HG02943 (cell line): ENCODE data around the gene S100A16.

Experiments
- ATAC-seq: cut with Tn5 transposase; IDR thresholded peaks from one replicate; pipeline ENCODE4 v1.9.1; 2021; ENCODE audit warnings: mild to moderate bottlenecking, low read depth, moderate library complexity; ENCODE audit not compliant: unreplicated experiment

The S100A16 gene

GRCh38 chr1:153639280-153639679 is 26.3 kb upstream of the S100A16 start:
- no peak for ATAC-seq

GRCh38 chr1:153638261-153638660 is 25.3 kb upstream of the S100A16 start:
- ATAC-seq = no peak

DNA sequence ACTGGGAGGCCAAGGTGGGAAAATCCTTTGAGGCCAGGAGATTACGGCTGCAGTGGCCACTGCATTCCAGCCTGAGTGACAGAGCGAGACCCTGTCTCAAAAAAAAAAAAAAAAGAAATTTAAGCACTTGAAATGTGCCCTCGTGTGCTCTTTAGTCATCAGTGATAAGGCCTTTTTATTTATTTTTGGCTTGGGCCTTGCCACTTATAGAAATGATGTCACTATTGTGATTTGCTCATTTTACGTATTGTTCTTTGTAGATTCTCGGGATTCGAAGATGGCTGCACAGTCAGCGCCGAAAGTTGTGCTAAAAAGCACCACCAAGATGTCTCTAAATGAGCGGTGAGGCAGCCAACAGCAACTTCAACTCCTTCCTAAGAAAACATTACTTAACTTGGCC is 23.4 kb upstream of the S100A16 start:
- no peak for ATAC-seq

DNA sequence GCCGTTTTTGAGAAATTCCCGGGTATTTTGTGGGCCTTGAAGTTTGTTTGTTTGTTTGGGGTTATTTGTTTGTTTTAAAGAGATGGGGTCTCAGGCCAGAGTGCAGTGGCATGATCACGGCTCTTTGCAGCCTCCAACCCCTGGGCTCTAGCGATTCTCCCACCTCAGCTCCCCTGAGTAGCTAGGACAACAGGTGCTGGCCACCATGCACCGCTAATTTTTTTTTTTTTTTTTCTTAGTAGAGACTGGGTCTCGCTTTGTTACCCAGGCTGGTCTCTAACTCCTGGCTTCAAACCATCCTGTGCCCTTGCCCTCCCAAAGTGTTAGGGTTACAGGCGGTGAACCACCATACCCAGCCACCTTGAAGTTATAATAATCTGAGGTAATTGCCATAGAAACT is 22.9 kb upstream of the S100A16 start:
- no peak for ATAC-seq

DNA sequence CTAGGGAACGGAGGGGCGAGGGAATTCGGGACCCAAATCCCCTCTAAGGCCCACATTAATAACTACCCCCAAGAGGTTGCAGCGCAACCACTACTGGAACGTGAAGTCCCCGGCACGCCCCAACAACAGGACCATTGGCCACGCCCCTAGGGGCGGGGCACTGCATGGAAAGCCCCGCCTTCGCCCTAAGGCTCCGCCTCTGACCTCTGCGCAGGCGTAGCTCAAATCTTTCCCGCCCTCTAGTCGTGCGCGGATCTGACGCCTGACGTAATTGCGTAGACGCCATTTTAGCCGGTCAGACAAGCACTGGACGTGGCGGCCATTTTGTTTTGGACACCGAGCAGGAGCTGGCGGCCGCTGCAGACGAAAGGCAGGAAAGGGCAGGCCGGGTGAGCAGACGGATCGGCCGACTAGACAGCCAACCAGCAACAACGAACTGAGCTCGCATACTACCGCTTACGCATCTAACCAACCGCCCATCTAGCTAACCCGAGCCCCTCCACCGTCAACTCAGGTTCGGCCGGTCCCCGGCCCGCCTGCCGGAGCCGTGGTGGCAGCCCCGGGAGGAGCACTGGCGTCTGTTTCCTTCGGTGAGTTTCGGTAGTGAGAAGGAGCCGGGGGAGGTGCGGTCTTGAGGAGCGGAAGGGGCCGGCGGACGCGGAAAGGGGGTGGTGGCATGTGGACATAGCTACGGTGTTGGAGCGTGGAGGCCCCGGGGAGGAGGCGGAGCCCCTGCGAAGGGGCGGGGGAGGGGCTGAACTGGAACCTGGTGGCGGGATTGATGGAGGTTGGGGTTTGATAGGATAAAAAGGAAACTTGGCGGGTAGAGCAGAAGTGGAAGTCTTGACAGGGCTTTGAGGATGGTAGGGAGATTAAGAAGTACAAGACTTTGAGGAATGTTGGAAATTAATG is 21.1 kb upstream of the S100A16 start, which contains the start of gene CHTOP:
Gene CHTOP, plus strand, starts transcription at position 313 of the 912 bp plus-strand sequence. CDS start 2,523 bp downstream, outside the sequence.
- ATAC-seq = peak; percentile 78

- no peak for ATAC-seq
These were observed 20.3 kb upstream of the S100A16 start for GRCh38 chr1:153633161-153633753.

GRCh38 chr1:153631047-153632022 is 18.4 kb upstream of the S100A16 start:
- ATAC-seq = no peak

DNA sequence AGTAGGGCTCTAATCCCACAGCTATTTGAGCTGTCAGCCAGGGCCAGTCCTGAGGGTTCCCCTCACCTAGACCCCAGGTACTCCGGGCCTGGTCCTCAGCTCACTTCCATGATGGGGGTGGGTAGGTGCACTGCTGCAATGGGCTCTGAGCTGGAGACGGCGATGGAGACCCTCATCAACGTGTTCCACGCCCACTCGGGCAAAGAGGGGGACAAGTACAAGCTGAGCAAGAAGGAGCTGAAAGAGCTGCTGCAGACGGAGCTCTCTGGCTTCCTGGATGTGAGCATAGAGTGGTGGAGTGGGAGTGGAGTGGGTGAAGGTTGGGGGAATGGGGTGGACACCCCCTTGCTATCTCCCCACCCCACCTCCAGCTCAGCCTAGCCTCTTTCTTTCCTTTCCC is 17.4 kb upstream of the S100A16 start:
- ATAC-seq = no peak

DNA sequence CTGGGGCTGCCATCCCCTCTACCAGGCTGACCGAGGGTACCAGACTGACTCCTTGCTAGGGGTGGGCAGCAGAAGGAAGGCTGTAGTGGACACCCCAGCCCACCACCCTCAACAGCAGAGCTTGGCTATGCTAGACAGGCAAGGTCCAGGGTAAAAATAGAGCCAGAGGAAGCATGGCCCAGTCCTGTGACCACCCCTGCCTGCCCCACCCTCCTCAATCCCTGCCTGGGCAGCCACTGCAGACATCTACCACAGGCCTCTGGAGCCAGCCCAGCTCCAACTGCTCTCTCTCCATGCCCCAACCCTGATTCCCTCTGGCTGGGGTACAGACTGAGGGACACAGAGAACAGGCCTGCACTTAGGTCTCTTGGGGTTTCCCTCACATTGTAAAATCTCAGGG is 17.0 kb upstream of the S100A16 start:
- no peak for ATAC-seq

- no peak for ATAC-seq
These were observed 16.4 kb upstream of the S100A16 start for GRCh38 chr1:153629343-153629665.

GRCh38 chr1:153628638-153629342 is 15.9 kb upstream of the S100A16 start:
- no peak for ATAC-seq

- no peak for ATAC-seq
These were observed 15.0 kb upstream of the S100A16 start, which contains the start of gene S100A1 for GRCh38 chr1:153627715-153628626. S100A1 (plus strand) TSS chr1:153628434; CDS start chr1:153630522, 2,088 bp downstream.

DNA sequence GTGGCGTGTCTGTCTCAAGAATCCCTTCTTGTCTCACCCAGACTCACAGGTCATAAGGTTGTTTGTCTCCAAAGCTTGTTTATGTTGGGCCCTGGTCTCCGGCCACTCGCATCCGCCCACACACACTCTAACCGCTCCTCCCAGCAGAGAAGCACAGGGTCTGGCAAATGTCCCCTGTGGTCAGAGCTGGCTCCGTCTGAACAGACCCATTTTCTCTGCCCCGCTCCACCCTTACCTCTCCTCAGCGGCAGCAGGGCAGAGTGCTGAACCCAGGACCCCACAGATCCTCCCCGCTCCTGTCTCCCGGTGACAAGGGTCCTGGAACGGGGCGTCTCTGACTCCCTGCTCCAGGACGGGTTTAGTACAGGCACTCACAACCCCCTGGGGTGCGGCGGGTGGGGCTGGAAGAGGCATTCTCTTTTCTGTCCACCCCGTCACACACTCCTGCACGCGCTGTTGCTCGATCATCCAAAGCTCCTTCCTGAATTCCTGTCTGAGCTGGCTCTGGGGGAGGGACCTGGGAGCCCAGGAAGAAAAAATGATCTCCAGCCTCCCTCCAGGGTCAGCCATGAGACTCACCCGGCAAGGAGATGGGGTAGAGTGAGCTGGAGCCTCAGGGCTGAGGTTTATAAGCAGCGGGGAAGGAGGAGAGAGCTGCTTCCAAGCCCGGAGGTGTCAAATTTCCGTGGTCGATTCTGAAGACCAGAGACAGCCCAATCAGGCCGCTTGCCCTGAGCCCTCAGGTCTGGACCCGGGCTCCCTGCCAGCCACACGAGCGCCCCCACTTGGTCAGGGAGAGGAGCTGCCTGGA is 14.2 kb upstream of the S100A16 start, which contains the start of gene S100A13:
Gene S100A13, minus strand, starts transcription at position 602 of the 811 bp plus-strand sequence. CDS start 1,033 bp downstream, outside the sequence.
- no peak for ATAC-seq

DNA sequence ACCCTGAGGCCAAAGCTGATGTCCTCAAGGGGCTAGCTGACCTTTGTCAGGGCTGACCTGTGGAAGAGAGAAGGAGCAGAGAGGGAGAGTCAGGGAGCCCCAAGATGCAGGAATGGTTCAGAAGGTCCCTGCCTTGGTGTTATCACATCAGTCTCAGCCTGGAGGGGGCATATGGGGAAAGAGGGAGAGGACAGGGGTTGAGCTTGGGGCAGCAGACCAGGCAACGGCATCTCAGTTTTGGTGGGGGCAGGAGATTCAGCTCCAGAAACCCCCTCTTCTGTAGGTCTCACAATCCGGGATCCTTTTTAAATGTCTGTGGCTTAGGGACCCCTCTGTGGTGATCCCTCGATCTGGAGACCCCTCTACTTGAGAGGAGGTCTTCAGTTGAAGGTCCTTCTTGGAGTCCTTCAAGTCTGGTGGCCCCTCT is 13.6 kb upstream of the S100A16 start:
- no peak for ATAC-seq

DNA sequence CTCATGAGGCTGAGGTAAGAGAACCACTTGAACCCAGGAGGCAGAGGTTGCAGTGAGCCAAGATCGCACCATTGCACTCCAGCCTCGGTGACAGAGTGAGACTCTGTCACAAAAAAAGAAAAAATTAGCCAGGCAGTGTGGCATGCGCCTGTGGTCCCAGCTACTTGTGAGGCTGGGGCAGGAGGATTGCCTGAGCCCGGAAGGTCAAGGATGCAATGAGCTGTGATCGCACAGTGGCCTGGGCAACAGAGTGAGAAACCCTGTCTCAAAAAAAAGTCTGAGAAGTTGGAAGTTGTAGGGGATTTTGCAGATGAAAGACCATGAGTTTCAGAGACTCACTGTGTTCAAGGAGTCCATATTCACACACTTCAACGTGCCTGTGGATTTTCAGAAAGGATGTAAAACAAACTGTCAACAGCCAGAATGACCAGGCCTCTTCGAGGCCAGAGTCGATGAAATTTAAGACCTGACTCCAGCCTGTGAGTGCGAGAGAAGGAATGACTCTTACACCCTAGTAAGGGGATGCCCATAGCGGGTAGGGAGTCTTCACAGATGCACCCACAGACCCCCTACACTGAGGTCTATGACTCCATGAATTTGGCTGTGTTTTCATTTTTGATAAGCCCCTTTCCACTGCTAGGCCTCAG is 12.2 kb upstream of the S100A16 start:
- no peak for ATAC-seq

DNA sequence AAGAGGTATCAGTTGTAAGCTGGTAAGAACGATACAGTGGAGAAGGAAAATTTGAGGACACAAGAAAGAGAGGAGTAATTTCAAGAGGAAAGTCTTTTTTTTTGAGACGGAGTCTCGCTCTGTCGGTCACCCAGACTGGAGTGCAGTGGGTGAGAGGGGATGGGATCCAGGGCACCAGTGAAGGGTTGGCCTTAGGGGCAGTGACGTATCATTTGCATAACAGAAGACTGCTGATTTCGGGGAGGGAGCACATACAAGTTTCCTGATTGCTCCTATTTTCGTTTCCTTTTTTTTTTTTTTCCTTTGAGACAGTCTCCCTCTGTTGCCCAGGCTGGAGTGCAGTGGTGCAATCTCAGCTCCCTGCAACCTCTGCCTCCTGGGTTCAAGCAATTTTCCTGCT is 10.2 kb upstream of the S100A16 start:
- ATAC-seq = no peak

DNA sequence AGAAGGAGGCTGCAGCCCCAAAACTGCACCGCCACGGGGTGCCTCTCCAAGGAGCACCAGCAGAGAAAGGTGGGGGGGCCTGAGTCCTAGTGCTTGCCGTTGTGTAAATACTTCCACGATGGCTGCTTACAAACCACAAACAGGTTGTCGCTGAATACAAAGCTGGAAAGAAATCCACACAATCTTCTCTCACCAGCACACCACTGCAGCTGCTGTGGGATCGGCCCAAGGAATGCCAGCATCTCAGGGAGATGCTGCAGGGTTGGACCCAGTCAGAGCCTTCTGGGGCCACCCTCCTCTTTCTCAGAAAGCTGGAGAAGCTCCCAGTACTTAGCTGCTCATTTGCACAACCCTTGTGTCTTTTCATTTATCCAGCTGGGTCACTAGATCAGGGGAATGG is 6.2 kb upstream of the S100A16 start:
- no peak for ATAC-seq

DNA sequence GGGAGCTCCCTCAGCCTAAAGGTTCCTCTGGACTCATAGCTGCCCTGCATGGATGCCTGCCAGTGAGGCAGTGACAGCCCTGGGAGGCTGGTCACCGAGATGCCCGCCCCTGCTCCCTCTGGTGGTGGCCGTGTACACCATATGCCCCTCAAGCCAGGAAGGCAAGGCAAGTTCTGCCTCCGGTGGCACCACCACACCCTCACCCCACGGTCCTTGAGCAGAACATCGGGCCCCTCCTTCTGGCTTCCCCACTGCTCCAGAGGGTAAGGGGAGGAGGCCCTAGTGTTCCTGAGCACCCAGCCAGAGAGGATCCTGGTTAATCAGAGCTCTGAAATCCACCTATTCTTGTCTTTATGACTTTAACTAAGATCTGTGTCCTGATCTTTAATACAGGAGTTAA is 4.7 kb upstream of the S100A16 start:
- no peak for ATAC-seq
